ENCODE data around the gene ABO.
"Not testable (repeated sequence)": the region's sequence is repeated elsewhere in the genome, so short reads cannot be mapped to it uniquely, and the experiment has no call there.

ABO gene

GRCh38 chr9:133275105-133276000, at the start of gene ABO:
Gene ABO (minus strand): TSS chr9:133275201.
- no peak within 1 kb of the TSS for H3K4me3 ChIP-seq (ENCODE audit: low read depth, low read length)
- TF ChIP-seq CTCF (IDR thresholded peaks at IDR 0.05; ENCODE audit: low read depth, low read length): no peak

- TF ChIP-seq CTCF (IDR thresholded peaks at IDR 0.05; ENCODE audit: low read depth, low read length): no peak
- H3K4me3 ChIP-seq (ENCODE audit: low read depth, low read length): no peak overlapping the region
Observed at GRCh38 chr9:133323991-133324703, 49.1 kb upstream of the ABO start.

GRCh38 chr9:133323211-133323610, 48.2 kb upstream of the ABO start:
- H3K4me3 ChIP-seq (ENCODE audit: low read depth, low read length): no peak overlapping the region
- TF ChIP-seq CTCF (IDR thresholded peaks at IDR 0.05; ENCODE audit: low read depth, low read length): no peak

- H3K4me3 ChIP-seq (ENCODE audit: low read depth, low read length): no peak overlapping the region
- no peak for TF ChIP-seq CTCF (IDR thresholded peaks at IDR 0.05; ENCODE audit: low read depth, low read length)
Observed at GRCh38 chr9:133322701-133323100, 47.7 kb upstream of the ABO start.

GRCh38 chr9:133321411-133321935, 46.5 kb upstream of the ABO start:
- no peak for TF ChIP-seq CTCF (IDR thresholded peaks at IDR 0.05; ENCODE audit: low read depth, low read length)
- no peak overlapping the region for H3K4me3 ChIP-seq (ENCODE audit: low read depth, low read length)

- no peak for TF ChIP-seq CTCF (IDR thresholded peaks at IDR 0.05; ENCODE audit: low read depth, low read length)
- H3K4me3 ChIP-seq (ENCODE audit: low read depth, low read length): no peak overlapping the region
Observed at GRCh38 chr9:133320421-133320881, 45.5 kb upstream of the ABO start.

- not testable (repeated sequence) for H3K4me3 ChIP-seq (ENCODE audit: low read depth, low read length)
Observed at GRCh38 chr9:133317551-133317950, 42.5 kb upstream of the ABO start.

Measured in WI38 (cell line).